ENCODE measurements around the gene ACAN.

The ACAN gene

GRCh38 chr15:88904257-88904623 is 101.0 kb downstream of the ACAN start:
- TF ChIP-seq POLR2AphosphoS5 (IDR thresholded peaks at IDR 0.05; ENCODE audit: low read depth) (no peak), SPI1 (IDR thresholded peaks at IDR 0.05; ENCODE audit: borderline replicate concordance, low read depth) (no peak), REST (IDR thresholded peaks at IDR 0.05; ENCODE audit: insufficient replicate concordance, low read depth) (no peak), GABPA (IDR thresholded peaks at IDR 0.05; ENCODE audit: low read depth) (no peak), CTCF (IDR thresholded peaks at IDR 0.05; ENCODE audit: insufficient read depth, low read length) (no peak)
- no peak for DNase-seq (ENCODE audit: low read depth in 1 of 2, low spot score in 1 of 2)
- Histone ChIP-seq H3K27ac (replicated peaks) (no peak overlapping the region), H3K27me3 (ENCODE audit: insufficient read depth, poor library complexity, severe bottlenecking) (no peaks in the 10 kb centered on the region), H3K4me3 (replicated peaks; ENCODE audit: insufficient read depth, low read length) (no peak overlapping the region)

GRCh38 chr15:88904624-88905327 is 101.5 kb downstream of the ACAN start:
- no peaks in the 10 kb centered on the region for H3K27me3 ChIP-seq (ENCODE audit: insufficient read depth, poor library complexity, severe bottlenecking)
- DNase-seq (ENCODE audit: low read depth in 1 of 2, low spot score in 1 of 2): peak; percentile 18 to 66
- no peak overlapping the region for H3K27ac ChIP-seq (replicated peaks)
- no peak for TF ChIP-seq SPI1 (IDR thresholded peaks at IDR 0.05; ENCODE audit: borderline replicate concordance, low read depth)
- TF ChIP-seq CTCF (IDR thresholded peaks at IDR 0.05; ENCODE audit: insufficient read depth, low read length): peak; percentile 97
- H3K4me3 ChIP-seq (replicated peaks; ENCODE audit: insufficient read depth, low read length): no peak overlapping the region

GRCh38 chr15:88905576-88905975 is 102.3 kb downstream of the ACAN start:
- Histone ChIP-seq H3K27me3 (ENCODE audit: insufficient read depth, poor library complexity, severe bottlenecking) (no peaks in the 10 kb centered on the region), H3K4me3 (replicated peaks; ENCODE audit: insufficient read depth, low read length) (no peak overlapping the region), H3K27ac (replicated peaks) (no peak overlapping the region)
- TF ChIP-seq POLR2AphosphoS5 (IDR thresholded peaks at IDR 0.05; ENCODE audit: low read depth) (no peak), SPI1 (IDR thresholded peaks at IDR 0.05; ENCODE audit: borderline replicate concordance, low read depth) (no peak), CTCF (IDR thresholded peaks at IDR 0.05; ENCODE audit: insufficient read depth, low read length) (no peak), REST (IDR thresholded peaks at IDR 0.05; ENCODE audit: insufficient replicate concordance, low read depth) (no peak), GABPA (IDR thresholded peaks at IDR 0.05; ENCODE audit: low read depth) (no peak)
- no peak for DNase-seq (ENCODE audit: low read depth in 1 of 2, low spot score in 1 of 2)

- no peak for TF ChIP-seq CTCF (IDR thresholded peaks at IDR 0.05; ENCODE audit: insufficient read depth, low read length)
- no peak overlapping the region for H3K4me3 ChIP-seq (replicated peaks; ENCODE audit: insufficient read depth, low read length)
- no peak for DNase-seq (ENCODE audit: low read depth in 1 of 2, low spot score in 1 of 2)
- H3K27ac ChIP-seq (replicated peaks): no peak overlapping the region
- no peaks in the 10 kb centered on the region for H3K27me3 ChIP-seq (ENCODE audit: insufficient read depth, poor library complexity, severe bottlenecking)
Measured at GRCh38 chr15:88906130-88906529, 102.9 kb downstream of the ACAN start.
